Hepatocyte (in vitro differentiated cells): ENCODE results near the gene SPECC1. TPM values are rescaled to one million over a fixed set of nuclear protein-coding genes. Genes with fewer than 3 reads are reported as not detected.

Experiments used
- DNase-seq: peaks from one replicate; pipeline ENCODE4 v3.0.0-alpha.2; 2016; ENCODE audit warnings: low spot score
- H2AFZ ChIP-seq: fragments of 200-600 bp; sonication (generic); 2 replicates; pipeline ENCODE4 v1.6.0; 2016; ENCODE audit warnings: antibody characterized with exemption, mild to moderate bottlenecking
- H3K27ac ChIP-seq: fragments of 200-600 bp; sonication (generic); 2 replicates; pipeline ENCODE4 v1.5.1; 2016; ENCODE audit warnings: mild to moderate bottlenecking
- H3K27me3 ChIP-seq: fragments of 200-600 bp; sonication (generic); 2 replicates; pipeline ENCODE4 v1.6.1; 2016
- H3K36me3 ChIP-seq: fragments of 200-600 bp; sonication (generic); replicated peaks from 2 replicates; pipeline ENCODE4 v1.5.1; 2016; ENCODE audit warnings: low read depth; ENCODE audit not compliant: insufficient read depth
- H3K4me1 ChIP-seq: fragments of 200-600 bp; sonication (generic); 2 replicates; pipeline ENCODE4 v1.5.1; 2016; ENCODE audit warnings: mild to moderate bottlenecking, moderate library complexity; ENCODE audit not compliant: insufficient read depth
- H3K4me2 ChIP-seq: fragments of 200-600 bp; sonication (generic); 2 replicates; pipeline ENCODE4 v1.6.0; 2016
- H3K4me3 ChIP-seq: fragments of 200-600 bp; sonication (generic); 2 replicates; pipeline ENCODE4 v1.5.1; 2016; ENCODE audit warnings: mild to moderate bottlenecking
- H3K79me2 ChIP-seq: fragments of 200-600 bp; sonication (generic); 2 replicates; pipeline ENCODE4 v1.6.0; 2017; ENCODE audit warnings: mild to moderate bottlenecking
- H3K9me2 ChIP-seq: fragments of 200-600 bp; sonication (generic); replicated peaks from 2 replicates; pipeline ENCODE4 v1.6.0; 2017; ENCODE audit warnings: mild to moderate bottlenecking; ENCODE audit not compliant: insufficient read depth
- H3K9me3 ChIP-seq: fragments of 200-600 bp; sonication (generic); 2 replicates; pipeline ENCODE4 v1.5.1; 2016; ENCODE audit warnings: low read depth, mild to moderate bottlenecking
- H4K20me1 ChIP-seq: fragments of 200-600 bp; sonication (generic); 2 replicates; pipeline ENCODE4 v1.6.0; 2016; ENCODE audit warnings: mild to moderate bottlenecking; ENCODE audit not compliant: insufficient read depth, poor library complexity, severe bottlenecking
- CTCF ChIP-seq: fragments of 200-600 bp; sonication (generic); IDR thresholded peaks from 2 replicates; pipeline ENCODE4 v1.5.1; 2016; ENCODE audit warnings: antibody characterized with exemption, mild to moderate bottlenecking; ENCODE audit not compliant: poor library complexity
- EZH2 ChIP-seq: fragments of 200-600 bp; sonication (generic); IDR thresholded peaks from 2 replicates; pipeline ENCODE4 v1.6.1; 2016; ENCODE audit warnings: antibody characterized with exemption, mild to moderate bottlenecking, borderline replicate concordance
- EZH2phosphoT487 ChIP-seq: fragments of 200-600 bp; sonication (generic); IDR thresholded peaks from one replicate; pipeline ENCODE4 v1.6.1; 2018; ENCODE audit warnings: antibody characterized with exemption, mild to moderate bottlenecking, low read depth, moderate library complexity; ENCODE audit not compliant: unreplicated experiment, severe bottlenecking
- whole genome bisulfite sequencing: methylation state at CpG from one replicate; pipeline ENCODE4 v1.1.6; 2016; ENCODE audit warnings: low lambda C conversion rate; ENCODE audit errors: missing lambda C conversion rate; 5-methylcytosine and 5-hydroxymethylcytosine counted together
- polyA plus RNA-seq: library from polyadenylated mRNA; unstranded; fragments of >200 nt; fragmentation: Nextera tagmentation; extraction: Ambion mirVana; gene quantifications from 2 replicates; pipeline ENCODE4 v1.2.1, GENCODE V29; 2016
- total RNA-seq: library from RNA; depleted of rRNA; stranded (reverse); fragments of >200 nt; gene quantifications from 2 replicates; pipeline ENCODE4 v1.2.3, GENCODE V29; 2014

The SPECC1 gene
- total and polyA plus RNA-seq, 2 experiments from 2014 or later: 20.4 to 57.5 TPM

GRCh38 chr17:20067711-20068110, 58.6 kb downstream of the SPECC1 start:
- Histone ChIP-seq H3K4me1 (peaks cover 7% of the 10 kb centered on the region), H3K9me3 (no peaks in the 10 kb centered on the region), H3K79me2 (no peaks in the 10 kb centered on the region), H3K9me2 (no peaks in the 10 kb centered on the region), H4K20me1 (no peaks in the 10 kb centered on the region), H3K4me2 (no peak overlapping the region), H3K27ac (no peak overlapping the region), H3K4me3 (no peak overlapping the region), H2AFZ (no peak overlapping the region), H3K36me3 (no peaks in the 10 kb centered on the region), H3K27me3 (peaks cover 4% of the 10 kb centered on the region)
- no peak for DNase-seq
- 89% methylated on average over 4 of the region's 4 CpGs for WGBS
- no peak for TF ChIP-seq EZH2phosphoT487
- TF ChIP-seq CTCF: no peak
- no peak for TF ChIP-seq EZH2

GRCh38 chr17:20068445-20068844, 59.3 kb downstream of the SPECC1 start:
- H4K20me1 ChIP-seq: no peaks in the 10 kb centered on the region
- peaks cover 7% of the 10 kb centered on the region for H3K4me1 ChIP-seq
- no peak overlapping the region for H3K4me3 ChIP-seq
- no peak overlapping the region for H3K4me2 ChIP-seq
- no peaks in the 10 kb centered on the region for H3K9me3 ChIP-seq
- no peak for DNase-seq
- H3K27ac ChIP-seq: no peak overlapping the region
- no peak overlapping the region for H2AFZ ChIP-seq
- H3K79me2 ChIP-seq: no peaks in the 10 kb centered on the region
- H3K36me3 ChIP-seq: no peaks in the 10 kb centered on the region
- 86% methylated on average over 3 of the region's 3 CpGs for WGBS
- H3K27me3 ChIP-seq: no peaks in the 10 kb centered on the region
- H3K9me2 ChIP-seq: no peaks in the 10 kb centered on the region
- TF ChIP-seq CTCF (no peak), EZH2phosphoT487 (no peak), EZH2 (no peak)

GRCh38 chr17:20071824-20072691, 62.9 kb downstream of the SPECC1 start:
- TF ChIP-seq EZH2phosphoT487 (no peak), EZH2 (no peak), CTCF (no peak)
- Histone ChIP-seq H3K27ac (no peak overlapping the region), H3K4me3 (no peak overlapping the region), H3K9me2 (no peaks in the 10 kb centered on the region), H3K36me3 (no peaks in the 10 kb centered on the region), H2AFZ (no peak overlapping the region), H3K4me2 (no peak overlapping the region), H3K4me1 (no peaks in the 10 kb centered on the region), H3K79me2 (no peaks in the 10 kb centered on the region), H3K9me3 (no peaks in the 10 kb centered on the region), H3K27me3 (no peaks in the 10 kb centered on the region), H4K20me1 (no peaks in the 10 kb centered on the region)
- 83% methylated on average over 4 of the region's 4 CpGs for WGBS
- no peak for DNase-seq

GRCh38 chr17:20072692-20072992, 63.5 kb downstream of the SPECC1 start:
- Histone ChIP-seq H2AFZ (no peak overlapping the region), H3K9me2 (no peaks in the 10 kb centered on the region), H3K79me2 (no peaks in the 10 kb centered on the region), H3K36me3 (no peaks in the 10 kb centered on the region), H3K27me3 (no peaks in the 10 kb centered on the region), H4K20me1 (no peaks in the 10 kb centered on the region), H3K4me3 (no peak overlapping the region), H3K9me3 (no peaks in the 10 kb centered on the region), H3K27ac (no peak overlapping the region), H3K4me2 (no peak overlapping the region), H3K4me1 (no peaks in the 10 kb centered on the region)
- DNase-seq: no peak
- WGBS: 92% methylated on average over 3 of the region's 3 CpGs
- TF ChIP-seq EZH2: no peak
